GM19351 (cell line): ENCODE data around the gene KRTAP10-9.
"Not testable (repeated sequence)": the region's sequence is repeated elsewhere in the genome, so short reads cannot be mapped to it uniquely, and the experiment has no call there.

Source experiments
- ATAC-seq: cut with Tn5 transposase; IDR thresholded peaks from one replicate; pipeline ENCODE4 v1.9.1; 2021; ENCODE audit warnings: mild to moderate bottlenecking, moderate library complexity; ENCODE audit not compliant: unreplicated experiment

The KRTAP10-9 gene

GRCh38 chr21:44594406-44594916 lies 32.4 kb upstream of the KRTAP10-9 start:
- ATAC-seq: no peak

DNA sequence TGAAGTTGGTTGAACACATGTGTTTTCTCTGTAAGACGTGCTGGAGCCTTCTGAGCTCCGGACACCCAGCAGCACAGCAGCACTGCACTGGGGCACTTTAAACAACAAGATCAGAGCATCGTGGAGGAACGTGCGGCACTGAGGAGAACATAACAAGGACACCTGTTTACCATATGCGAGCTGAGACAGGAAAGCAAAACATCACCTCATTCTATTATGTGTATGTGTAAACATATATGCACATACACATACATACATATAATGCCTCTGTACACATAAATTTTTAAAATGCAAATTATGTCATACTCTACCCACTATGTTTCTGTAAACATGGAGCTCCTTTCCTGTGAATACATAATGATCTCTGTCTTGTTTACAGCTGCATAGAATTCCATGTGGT lies 31.4 kb upstream of the KRTAP10-9 start:
- ATAC-seq: no peak

- ATAC-seq: no peak
Measured at GRCh38 chr21:44596068-44596725, 30.7 kb upstream of the KRTAP10-9 start.

- no peak for ATAC-seq
Measured at GRCh38 chr21:44598061-44598460, 28.8 kb upstream of the KRTAP10-9 start.

GRCh38 chr21:44599264-44600029 lies 27.4 kb upstream of the KRTAP10-9 start:
- ATAC-seq: no peak

GRCh38 chr21:44600118-44600978 lies 26.5 kb upstream of the KRTAP10-9 start, which contains the start of gene KRTAP10-7:
KRTAP10-7 (plus strand) TSS chr21:44600597; CDS start chr21:44600622, 25 bp downstream.
- not testable (repeated sequence) for ATAC-seq

DNA sequence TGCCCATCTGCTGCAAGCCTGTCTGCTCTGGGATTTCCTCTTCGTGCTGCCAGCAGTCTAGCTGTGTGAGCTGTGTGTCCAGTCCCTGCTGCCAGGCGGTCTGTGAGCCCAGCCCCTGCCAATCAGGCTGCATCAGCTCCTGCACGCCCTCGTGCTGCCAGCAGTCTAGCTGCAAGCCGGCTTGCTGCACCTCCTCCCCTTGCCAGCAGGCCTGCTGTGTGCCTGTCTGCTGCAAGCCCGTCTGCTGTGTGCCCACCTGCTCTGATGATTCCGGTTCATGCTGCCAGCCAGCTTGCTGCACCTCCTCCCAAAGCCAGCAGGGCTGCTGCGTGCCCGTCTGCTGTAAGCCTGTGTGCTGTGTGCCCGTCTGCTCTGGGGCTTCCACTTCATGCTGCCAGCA lies 25.8 kb upstream of the KRTAP10-9 start:
- not testable (repeated sequence) for ATAC-seq

GRCh38 chr21:44601596-44602462 lies 25.1 kb upstream of the KRTAP10-9 start:
- no peak for ATAC-seq

DNA sequence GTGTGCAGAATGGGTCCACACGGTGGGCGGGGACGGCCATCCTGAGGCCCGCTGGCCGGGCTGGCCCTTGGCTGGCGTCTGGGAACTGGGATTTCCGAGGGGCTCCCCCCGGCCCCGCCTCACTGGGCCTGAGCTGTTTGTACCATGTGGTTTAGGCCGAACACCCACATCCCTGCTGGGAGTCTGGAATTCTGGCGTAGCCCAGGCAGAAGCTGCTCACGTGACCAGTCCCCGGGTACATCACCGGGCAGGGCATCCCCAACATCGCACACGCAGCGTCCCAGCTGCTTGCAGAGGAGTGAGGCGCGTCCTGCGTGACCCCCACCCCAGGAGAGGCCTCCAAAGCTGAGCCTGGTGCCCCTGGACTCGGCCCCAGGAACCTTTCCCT lies 24.4 kb upstream of the KRTAP10-9 start:
- ATAC-seq: no peak

- ATAC-seq: no peak
Measured at GRCh38 chr21:44603109-44603875, 23.6 kb upstream of the KRTAP10-9 start.

DNA sequence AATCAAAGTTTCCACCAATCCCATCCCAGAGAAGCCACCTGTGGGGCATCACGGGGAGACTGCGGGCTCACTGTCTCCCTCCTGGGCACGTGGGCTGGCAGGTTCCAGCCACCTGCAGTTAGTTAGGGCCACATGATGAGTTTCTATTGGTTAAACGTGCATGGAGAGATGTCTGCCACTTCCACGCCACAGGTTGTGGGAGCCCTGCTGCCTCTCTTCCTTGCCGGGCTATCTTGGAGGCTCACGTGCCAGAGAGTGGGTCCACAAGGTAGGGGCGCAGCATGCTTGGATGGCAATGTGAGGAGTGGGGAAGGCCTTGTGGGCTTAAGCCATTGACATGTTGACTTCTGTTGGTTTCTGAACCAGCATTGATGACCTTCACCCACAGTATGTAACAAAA lies 23.0 kb upstream of the KRTAP10-9 start:
- ATAC-seq: no peak

DNA sequence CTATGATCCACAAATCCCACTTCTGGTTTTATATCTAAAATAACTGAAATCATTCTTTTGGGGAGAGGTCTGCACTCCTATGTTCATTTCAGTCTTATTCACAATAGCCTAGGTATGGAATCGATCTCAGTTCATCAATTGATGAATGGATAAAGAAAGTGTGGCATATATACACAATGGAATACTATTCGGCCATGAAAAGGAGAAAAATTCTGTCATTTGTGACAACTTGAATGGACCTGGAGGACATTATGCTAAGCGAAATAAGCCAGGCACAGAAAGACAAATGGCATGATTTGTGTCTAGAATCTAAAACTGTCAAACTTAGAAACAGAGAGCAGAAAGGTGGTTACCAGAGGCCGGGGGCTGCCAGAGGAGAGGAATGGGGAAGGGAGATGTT lies 20.4 kb upstream of the KRTAP10-9 start:
- ATAC-seq: no peak

- ATAC-seq: no peak
Measured at GRCh38 chr21:44609193-44609592, 17.7 kb upstream of the KRTAP10-9 start.

GRCh38 chr21:44610157-44610843 lies 16.6 kb upstream of the KRTAP10-9 start:
- not testable (repeated sequence) for ATAC-seq

DNA sequence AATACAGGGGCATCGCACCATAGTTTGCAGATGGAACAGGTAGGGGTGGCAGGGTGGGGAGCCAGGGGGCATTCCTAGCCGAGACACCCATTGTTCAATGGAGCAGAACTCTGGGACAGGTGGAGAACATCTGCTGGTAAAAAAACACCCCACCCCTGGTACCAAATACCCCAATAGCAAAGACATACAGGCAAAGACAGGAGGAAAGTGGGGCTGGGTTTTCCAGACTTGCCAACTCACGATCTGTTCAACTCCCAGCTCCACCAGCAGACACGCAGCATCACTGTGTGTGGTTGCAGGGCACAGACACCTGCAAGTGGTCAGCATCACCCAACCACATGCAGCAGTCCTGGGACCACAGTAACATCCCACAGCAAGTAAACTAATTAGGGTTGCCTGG lies 15.3 kb upstream of the KRTAP10-9 start:
- ATAC-seq: no peak

DNA sequence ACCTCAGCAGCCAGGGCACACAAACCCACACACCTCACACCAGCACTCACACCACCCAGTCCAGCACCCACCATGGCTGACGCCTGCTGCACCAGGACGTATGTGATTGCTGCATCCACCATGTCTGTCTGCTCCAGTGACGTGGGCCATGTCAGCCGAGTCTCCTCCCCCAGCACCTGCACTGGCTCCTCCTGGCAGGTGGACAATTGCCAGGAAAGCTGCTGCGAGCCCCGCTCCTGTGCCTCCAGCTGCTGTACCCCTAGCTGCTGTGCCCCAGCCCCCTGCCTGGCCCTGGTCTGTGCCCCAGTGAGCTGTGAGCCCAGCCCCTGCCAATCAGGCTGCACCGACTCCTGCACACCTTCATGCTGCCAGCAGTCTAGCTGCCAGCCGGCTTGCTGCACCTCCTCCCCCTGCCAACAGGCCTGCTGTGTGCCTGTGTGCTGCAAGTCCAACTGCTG lies 14.8 kb upstream of the KRTAP10-9 start, which contains the start of gene KRTAP10-8:
TSS of gene KRTAP10-8 (plus strand) at position 51 of the 458 bp plus-strand sequence. CDS start at position 73, 22 bp downstream.
- no peak for ATAC-seq

DNA sequence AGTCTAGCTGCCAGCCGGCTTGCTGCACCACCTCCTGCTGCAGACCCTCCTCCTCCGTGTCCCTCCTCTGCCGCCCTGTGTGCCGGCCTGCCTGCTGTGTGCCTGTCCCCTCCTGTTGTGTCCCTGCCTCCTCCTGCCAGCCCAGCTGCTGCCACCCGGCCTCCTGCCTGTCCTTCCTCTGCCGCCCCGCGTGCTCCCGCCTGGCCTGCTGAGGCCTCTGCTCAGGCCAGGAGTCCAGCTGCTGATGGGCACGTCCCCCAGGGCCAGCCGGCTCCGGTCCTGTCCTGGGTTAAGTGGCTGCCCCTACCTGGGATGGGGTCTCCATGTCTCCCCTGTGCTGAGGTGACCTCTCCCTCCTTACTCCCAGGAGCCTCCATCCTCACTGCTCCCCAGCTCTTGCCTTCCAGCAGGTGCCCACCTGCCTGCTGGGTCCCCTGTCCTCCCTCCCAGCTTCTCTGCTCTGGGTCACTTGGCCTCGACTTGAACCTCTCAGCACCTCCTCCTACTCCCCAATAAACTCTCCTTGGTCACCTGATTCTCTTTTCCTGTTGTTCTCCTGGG lies 14.1 kb upstream of the KRTAP10-9 start:
- no peak for ATAC-seq

GRCh38 chr21:44613386-44614155 lies 13.3 kb upstream of the KRTAP10-9 start:
- no peak for ATAC-seq
